GM21360 (cell line): ENCODE data around the gene D2HGDH.

Experiments
- ATAC-seq: cut with Tn5 transposase; IDR thresholded peaks from one replicate; pipeline ENCODE4 v1.9.1; 2021; ENCODE audit warnings: mild to moderate bottlenecking, moderate library complexity; ENCODE audit not compliant: unreplicated experiment

The D2HGDH gene

DNA sequence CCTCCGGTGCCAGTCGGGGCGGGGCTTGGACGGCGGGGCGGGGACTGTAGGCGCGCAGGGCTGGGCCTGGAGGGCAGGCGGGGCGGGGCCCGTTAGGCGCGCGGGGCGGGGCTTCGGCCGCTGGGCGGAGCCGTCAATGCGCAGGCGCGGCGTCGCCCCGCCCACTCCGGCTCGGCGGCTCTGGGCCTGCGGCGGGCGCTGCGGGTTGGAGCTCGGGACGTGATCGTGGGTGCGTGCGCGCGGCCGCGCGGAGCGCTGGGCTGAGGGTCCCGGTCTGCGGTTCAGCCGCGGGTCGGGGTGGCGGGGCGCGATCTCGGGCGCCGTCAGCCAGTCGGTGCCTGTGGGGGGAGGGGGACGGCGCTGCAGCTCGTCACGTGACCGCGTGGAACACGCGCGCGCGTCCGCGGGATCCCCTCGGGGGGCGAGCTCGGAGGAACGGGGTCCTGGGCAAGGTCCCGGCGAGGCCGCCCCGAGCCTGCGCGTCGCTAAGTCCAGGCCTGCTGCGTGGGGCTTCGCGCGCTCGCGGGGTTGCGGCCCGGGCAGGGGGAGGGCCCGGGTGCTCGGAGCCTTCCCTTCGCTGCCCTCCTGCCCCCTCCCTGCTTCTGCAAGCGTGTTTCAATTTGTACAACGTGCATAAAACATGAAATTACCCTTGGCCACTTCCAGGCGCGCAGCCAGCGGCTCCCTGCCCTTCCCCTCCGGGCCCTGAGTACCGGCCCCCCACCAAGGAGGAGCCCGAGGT, at the start of gene D2HGDH:
TSS of gene D2HGDH (plus strand) at position 164 of the 742 bp plus-strand sequence. CDS start 595 bp downstream, outside the sequence.
- ATAC-seq, result peak; percentile 77

DNA sequence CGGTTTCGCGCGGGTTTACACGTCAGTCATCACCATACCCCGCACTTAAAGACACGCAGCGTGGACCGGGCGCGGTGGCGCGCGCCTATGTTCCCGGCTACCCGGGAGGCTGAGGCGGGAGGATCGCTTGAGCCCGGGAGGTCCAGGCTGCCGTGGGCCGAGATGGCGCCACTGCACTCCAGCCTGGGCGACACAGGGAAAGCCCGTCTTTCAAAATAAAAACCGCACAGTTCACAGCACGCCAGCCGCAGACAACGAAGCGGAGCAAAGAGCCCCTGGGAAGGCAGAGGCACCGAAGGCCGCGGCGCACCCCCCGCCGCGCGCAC, 48.1 kb upstream of the D2HGDH start:
- ATAC-seq, result no peak

DNA sequence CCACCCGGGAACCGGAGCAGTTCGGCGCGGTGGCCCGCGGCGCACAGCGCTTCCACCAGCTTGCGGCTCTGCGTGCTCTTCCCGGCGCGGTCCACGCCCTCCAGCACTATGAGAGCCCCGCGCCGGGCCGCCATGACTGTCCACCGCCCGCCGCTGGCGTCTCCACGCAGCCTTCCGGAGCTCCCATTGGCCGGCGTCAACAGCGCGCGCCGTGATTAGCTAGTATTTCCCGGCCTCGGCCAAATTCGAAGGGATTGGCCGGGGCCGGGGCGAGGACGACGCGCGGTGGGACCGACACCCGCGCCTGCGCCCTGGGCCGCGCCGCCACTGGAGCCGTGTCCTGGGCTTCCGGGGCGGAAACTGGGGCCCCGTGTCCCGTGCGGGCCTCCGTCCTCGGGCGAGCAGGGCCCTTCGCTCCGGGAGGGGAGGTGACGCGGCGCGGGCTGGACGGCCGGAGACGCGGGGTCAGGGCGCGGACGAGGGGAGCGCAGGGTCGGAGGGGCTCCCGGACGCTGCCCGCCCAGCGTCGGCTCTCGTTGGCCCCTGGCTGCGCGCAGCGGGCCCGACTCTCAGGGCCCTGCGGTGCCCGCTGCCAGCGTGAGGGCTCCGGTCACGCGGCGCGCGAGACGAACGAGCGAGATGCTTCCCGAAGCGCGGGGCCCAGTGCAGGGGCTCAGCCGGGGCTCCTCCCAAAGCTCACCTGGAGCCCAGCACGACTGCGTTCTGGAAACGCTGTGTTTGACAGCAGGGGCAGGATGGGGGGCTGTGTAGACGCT, 47.6 kb upstream of the D2HGDH start, which contains the start of gene DTYMK:
TSS of gene DTYMK (minus strand) at position 166 of the 776 bp plus-strand sequence. CDS start at position 134, 32 bp downstream.
- ATAC-seq, result peak; percentile 91

DNA sequence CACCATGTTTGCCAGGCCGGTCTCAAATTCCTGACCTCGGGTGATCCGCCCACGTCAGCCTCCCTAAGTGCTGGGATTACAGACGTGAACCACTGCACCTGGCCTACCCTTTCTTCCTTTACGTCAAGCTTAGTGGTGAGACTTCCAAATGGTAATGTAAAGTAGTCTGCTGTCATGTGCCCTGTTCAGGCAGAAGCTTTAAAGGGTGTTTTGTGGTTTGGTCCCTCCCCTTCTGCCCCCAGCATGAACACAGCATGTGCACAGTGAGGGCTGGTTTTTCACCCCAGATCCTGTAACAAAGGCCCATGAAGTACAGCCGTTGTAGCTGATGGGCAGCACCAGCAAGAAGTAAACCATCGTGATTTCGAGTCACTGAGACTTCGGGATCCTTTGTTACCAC, 45.1 kb upstream of the D2HGDH start:
- no peak for ATAC-seq

GRCh38 chr2:241690202-241690717, 44.2 kb upstream of the D2HGDH start:
- ATAC-seq, result no peak

DNA sequence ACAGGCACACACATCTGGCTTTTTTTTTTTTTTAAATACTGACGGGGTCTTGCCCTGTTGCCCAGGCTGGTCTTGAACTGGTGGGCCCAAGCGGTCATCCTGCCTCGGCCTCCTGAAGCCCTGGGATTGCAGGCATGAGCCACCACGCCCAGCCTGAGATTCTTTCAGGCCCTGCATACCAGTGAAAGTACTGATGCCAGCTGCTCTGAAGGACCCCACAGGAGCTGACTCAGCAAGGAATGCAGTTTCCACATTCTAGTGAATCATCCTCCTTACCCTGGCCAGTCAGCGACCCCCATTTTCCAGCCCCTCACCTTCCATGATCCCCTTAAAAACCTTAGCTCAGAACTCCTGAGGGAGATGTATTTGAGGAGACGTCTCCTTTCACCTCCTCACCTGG, 42.0 kb upstream of the D2HGDH start:
- ATAC-seq, result no peak

GRCh38 chr2:241695651-241696050, 38.8 kb upstream of the D2HGDH start:
- no peak for ATAC-seq

DNA sequence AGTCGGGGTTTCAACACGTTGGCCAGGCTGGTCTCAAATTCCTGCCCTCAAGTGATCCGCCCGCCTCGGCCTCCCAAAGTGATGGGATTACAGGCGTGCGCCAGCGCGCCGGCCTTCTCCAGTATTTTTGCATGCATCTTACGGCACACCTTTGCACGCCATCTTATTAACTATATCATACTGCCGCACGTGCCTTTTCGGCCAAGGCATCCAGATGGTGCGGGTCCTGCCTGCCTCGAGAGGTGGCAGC, 33.4 kb upstream of the D2HGDH start:
- no peak for ATAC-seq

GRCh38 chr2:241701399-241702154, 32.9 kb upstream of the D2HGDH start, which contains the start of gene ING5:
ING5 (plus strand) TSS chr2:241702039; CDS start chr2:241702066, 27 bp downstream.
- peak; percentile 51 for ATAC-seq

DNA sequence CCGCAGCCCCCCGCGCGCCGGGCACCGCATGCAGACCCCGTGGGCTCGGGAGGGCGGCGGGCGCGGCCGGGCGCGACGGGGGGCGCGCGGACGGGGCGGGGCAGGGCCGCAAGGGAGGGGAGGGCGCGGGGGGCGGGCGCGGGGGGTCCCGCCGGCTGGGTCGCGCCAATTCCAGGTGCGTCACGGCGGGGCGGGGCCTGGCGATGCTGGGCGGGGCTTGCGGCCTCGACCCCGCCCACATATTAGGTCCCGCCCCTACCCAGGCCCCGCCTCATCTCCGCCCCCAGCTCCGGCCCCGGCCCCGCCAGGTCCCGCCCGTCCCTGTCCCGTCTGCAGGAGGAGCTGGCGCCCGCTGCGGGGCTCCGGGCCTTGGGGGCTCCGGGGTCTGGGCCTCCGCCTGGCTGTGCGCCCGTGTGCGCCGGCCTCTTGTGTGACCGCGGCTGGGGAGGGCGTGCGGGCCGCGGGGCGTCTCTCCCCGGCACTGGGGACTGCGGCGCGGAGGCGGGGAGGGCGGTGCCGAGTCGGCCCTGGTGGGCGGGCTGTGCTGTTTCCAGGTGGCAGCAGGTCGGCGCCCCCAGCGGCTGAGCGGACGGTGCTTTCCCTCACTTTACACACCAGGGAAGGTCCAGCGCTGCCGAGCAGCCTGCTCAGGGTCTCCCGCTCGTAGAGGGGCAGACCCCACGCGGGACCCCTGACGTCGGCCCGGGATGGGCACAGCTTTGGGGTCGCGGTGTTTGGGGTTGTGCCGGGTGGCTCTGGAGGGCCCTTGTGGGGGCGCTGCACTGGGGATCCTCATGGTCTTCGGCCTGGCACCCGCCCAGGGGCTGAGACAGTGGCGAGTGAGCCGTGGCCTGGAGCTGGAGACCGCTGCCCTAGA, 32.0 kb upstream of the D2HGDH start:
- ATAC-seq, result peak; percentile 62

GRCh38 chr2:241703032-241703604, 31.3 kb upstream of the D2HGDH start:
- ATAC-seq, result no peak

DNA sequence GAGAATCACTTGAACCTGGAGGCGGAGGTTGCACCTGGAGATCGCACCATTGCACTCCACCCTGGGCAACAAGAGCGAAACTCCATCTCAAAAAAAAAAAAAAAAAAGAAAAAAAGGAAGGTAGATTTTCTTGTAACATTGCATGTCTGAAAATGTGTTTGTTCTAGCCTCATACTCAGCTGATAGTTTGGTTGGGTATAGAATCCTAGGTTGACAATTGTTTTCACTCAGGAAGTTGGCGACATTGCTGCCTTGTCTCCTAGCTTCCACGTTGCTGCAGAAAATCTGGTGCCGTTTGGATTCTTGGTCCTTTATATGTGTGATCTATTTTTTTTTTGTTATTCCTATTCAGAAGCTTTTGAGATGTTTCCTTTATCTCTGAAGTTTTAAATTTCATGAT, 27.9 kb upstream of the D2HGDH start:
- ATAC-seq, result no peak

GRCh38 chr2:241708879-241709278, 25.6 kb upstream of the D2HGDH start:
- no peak for ATAC-seq

GRCh38 chr2:241719093-241719492, 15.3 kb upstream of the D2HGDH start:
- ATAC-seq, result no peak

DNA sequence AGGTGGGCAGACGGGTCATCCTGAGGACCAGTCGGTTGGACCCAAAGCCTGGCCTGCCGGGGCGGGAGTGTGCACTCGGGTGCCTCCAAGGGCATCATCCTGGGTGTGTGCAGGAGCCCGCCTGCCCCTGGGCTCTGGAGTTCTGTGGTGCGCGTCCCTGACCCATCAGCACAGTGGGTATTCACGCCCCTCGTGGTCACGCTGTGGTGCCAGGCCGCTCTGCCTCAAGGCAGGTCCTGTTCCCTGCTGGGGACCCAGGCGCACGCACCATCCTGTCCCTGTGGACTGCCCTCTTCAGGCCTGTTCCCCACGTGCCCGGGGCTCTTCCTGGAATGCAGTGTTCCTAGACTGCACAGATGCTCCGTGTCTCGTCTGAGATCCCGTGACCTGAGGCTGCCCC, 14.3 kb upstream of the D2HGDH start:
- no peak for ATAC-seq

DNA sequence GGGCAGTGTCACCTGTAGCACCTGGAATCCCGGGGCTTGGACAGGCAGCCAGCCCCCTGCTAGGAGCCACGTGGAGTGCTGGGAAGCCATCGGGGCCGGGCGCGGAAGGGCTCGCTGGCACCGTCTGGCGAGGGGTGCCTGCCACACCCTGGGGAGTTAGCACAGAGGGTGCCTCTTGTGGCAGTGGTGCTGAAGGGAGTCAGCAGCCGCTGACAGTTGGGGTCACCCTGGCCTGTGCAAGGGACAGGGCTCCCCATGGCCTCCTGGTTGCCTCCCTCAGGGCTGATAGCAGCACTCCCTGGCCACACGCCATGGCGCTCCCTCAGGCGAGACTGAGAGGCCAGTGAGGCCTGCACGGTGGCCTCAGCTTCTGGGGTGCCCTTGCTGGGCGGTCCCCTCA, 13.9 kb upstream of the D2HGDH start:
- no peak for ATAC-seq

DNA sequence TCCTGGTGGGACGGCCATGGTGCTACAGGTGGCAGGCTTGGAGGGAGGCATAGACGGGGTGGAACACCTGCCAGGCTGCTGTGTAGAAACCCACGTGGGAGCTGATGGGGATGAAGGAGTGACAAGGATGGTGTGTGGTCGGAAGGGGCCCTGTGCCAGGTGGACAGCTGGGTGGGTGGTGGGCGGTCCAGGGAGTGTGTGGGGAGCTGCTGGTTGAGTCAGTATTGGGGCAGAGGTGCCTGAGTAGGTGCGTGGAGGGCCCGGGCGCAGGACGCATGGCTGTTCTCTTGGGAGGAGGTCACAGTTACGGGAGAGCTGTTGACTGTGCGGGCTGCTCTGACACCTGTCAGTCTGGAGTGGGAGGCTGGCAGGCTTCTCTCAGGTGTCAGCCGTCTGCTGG, 12.6 kb upstream of the D2HGDH start:
- ATAC-seq, result no peak

GRCh38 chr2:241722896-241723454, 11.5 kb upstream of the D2HGDH start:
- no peak for ATAC-seq

- ATAC-seq, result no peak
Measured at GRCh38 chr2:241724259-241724974, 10.0 kb upstream of the D2HGDH start.
